NCI-H510A treated with DMSO at 0.1 percent for 48 hours (cell line): ENCODE data around the gene CALU.

Experiments used
- DNase-seq: peaks from one replicate; lab custom pipeline; 2025; lab: John Stamatoyannopoulos, UW

CALU gene

GRCh38 chr7:128811631-128812430, 72.7 kb downstream of the CALU start:
- peak; percentile 22 for DNase-seq

DNA sequence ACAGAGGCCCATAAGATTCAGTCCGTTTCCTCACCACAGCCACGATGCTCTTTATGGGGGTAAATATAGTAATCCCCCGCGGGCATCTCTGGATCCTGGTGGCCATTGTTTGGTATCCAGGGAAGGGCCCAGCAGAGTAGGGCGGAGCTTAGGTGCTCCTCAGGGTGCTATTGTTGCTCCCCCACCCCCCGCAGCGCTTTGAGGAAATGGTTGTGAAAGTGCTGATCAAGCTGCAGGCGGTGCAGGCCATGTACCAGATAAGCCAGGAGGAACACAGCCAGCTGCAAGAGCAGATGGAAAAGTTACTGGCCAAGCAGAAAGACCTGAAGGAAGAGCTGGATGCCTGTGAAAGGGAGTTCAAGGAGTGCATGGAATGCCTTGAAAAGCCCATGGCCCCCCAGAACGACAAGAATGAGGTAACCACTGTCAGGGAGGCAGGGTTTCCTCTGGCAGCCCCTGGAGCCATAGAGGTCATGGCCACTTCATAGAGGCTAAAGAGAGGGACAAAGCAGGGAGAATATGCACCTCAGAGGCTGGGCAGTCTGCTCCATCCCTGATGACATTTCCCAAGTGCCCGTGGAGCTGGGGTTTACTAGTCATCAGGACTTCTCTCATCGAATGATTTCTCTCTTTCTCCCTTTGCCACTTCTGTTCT, 73.5 kb downstream of the CALU start:
- DNase-seq: peak; percentile 36

DNA sequence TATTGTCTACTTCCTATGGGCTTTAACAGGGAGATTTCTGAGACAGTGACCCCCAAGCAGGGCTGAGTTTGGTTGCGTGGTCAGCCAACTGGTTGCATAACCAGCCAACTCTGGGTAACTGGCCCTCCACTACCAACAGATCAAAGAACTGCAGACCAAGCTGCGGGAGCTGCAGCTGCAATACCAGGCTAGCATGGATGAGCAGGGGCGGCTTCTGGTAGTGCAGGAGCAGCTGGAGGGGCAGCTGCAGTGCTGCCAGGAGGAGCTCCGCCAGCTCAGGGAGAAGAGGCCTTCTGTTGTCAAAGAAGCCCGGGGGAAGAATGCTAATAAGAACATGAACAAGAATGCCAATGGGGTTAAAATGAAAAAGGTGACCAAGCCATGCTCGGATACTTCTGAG, 75.3 kb downstream of the CALU start:
- DNase-seq: no peak

DNA sequence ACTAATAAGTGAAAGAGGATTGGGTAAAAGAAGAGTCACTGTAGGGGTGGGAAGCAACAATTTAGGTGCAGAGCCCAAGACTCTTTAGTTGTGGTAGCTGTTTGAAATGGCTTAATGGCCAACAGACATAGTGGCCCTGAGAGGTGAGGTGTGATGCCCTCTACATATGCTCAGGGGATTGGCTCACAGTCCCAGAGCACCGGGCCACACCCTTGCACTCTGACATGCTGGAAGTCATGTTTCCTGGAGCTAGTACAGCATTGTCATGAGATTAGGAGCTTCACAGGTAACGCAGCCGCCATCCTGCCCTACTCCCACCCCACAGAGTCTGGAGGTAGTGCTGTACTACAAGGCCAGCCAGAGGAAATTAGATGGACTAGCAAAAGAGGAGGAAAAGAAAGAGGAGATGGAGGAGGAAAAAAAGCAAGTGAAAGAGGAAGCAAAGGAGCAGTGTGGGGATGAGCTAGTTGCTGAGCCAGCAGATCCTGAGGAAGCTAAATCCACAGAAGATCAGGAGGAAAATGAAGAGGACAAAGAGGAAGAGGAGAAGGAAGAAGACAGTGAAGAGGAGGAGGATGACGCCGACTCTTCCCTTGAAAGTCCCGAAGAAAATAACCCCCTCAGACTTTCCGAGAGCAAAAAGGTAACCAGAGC, 76.3 kb downstream of the CALU start:
- no peak for DNase-seq

- DNase-seq: no peak
Observed at GRCh38 chr7:128818694-128819093, 79.5 kb downstream of the CALU start.
